Putamen (tissue), 1 donor: ENCODE measurements around the gene ARHGEF1.

Source experiments
- DNase-seq: peaks from one replicate; pipeline ENCODE4 v3.0.0-alpha.2; 2016; ENCODE audit warnings: low spot score

Gene ARHGEF1

GRCh38 chr19:41883821-41884733 is 1.1 kb downstream of the ARHGEF1 start:
- DNase-seq = peak; percentile 95

- DNase-seq = no peak
These were observed 4.1 kb downstream of the ARHGEF1 start for GRCh38 chr19:41886761-41887710.

GRCh38 chr19:41887711-41888382 is 4.9 kb downstream of the ARHGEF1 start:
- peak; percentile 40 for DNase-seq

- no peak for DNase-seq
These were observed 5.9 kb downstream of the ARHGEF1 start for GRCh38 chr19:41888926-41889325.

- DNase-seq = no peak
These were observed 6.9 kb downstream of the ARHGEF1 start for GRCh38 chr19:41889896-41890295.

- no peak for DNase-seq
These were observed 8.0 kb downstream of the ARHGEF1 start for GRCh38 chr19:41890936-41891335.

GRCh38 chr19:41892173-41892902 is 9.4 kb downstream of the ARHGEF1 start:
- no peak for DNase-seq

- no peak for DNase-seq
These were observed 10.9 kb downstream of the ARHGEF1 start for GRCh38 chr19:41893899-41894298.

- DNase-seq = no peak
These were observed 11.4 kb downstream of the ARHGEF1 start for GRCh38 chr19:41894350-41894749.

- DNase-seq = no peak
These were observed 13.0 kb downstream of the ARHGEF1 start for GRCh38 chr19:41895745-41896580.

- no peak for DNase-seq
These were observed 13.6 kb downstream of the ARHGEF1 start for GRCh38 chr19:41896581-41896942.

GRCh38 chr19:41897181-41897580 is 14.2 kb downstream of the ARHGEF1 start:
- no peak for DNase-seq

GRCh38 chr19:41897820-41898219 is 14.8 kb downstream of the ARHGEF1 start:
- no peak for DNase-seq

GRCh38 chr19:41898235-41898634 is 15.3 kb downstream of the ARHGEF1 start:
- DNase-seq = no peak

- DNase-seq = no peak
These were observed 18.9 kb downstream of the ARHGEF1 start for GRCh38 chr19:41901707-41902360.

- no peak for DNase-seq
These were observed 19.6 kb downstream of the ARHGEF1 start for GRCh38 chr19:41902594-41902993.

GRCh38 chr19:41903193-41903953 is 20.4 kb downstream of the ARHGEF1 start:
- no peak for DNase-seq

- no peak for DNase-seq
These were observed 21.3 kb downstream of the ARHGEF1 start for GRCh38 chr19:41904118-41904870.
